K562 (cell line): Measurements from ENCODE around the gene ANKMY2. TPM values are rescaled to one million over a fixed set of nuclear protein-coding genes. Genes with fewer than 3 reads are reported as not detected.
A peak's percentile ranks its signal among the peaks of the same experiment; 100 is the strongest.

ENCODE experiments used
- ATAC-seq: fragments of 200-7000 bp; cut with Tn5 transposase; 3 replicates; pipeline ENCODE4 v1.9.1; 2020; ENCODE audit warnings: moderate library complexity
- BruUV-seq: library from RNA; stranded (reverse); fragments of 400-500 nt; replicated peaks from 2 replicates; lab custom pipeline; 2021; lab: Mats Ljungman, UMichigan
- CTCF ChIA-PET: fragments of 300-600 bp; formaldehyde crosslinking; extraction: SDS; loops from one replicate; lab custom pipeline; 2021; ENCODE audit warnings: low intra/inter-chr PET ratio; lab: Yijun Ruan, JAX
- POLR2A ChIA-PET: fragments of 300-600, 350-650 bp; sonication (Branson Sonifier 250); formaldehyde crosslinking; extraction: SDS; loops from one replicate; lab custom pipeline; 2021; ENCODE audit warnings: antibody characterized with exemption, inconsistent platforms; lab: Yijun Ruan, JAX
- DNase-seq, 4 experiments: peaks; one replicate each; pipeline versions ENCODE4 v3.0.0 to v3.0.0-alpha.2; 2011 to 2018; ENCODE audit warnings: low spot score in 3 of 4, mixed read lengths in 3 of 4; ENCODE audit errors: extremely low read depth in 1 of 4
- FAIRE-seq: peaks from 2 replicates; lab custom pipeline; 2011; peaks lifted over from hg19 to GRCh38; lab: Jason Lieb, UNC
- H2AFZ ChIP-seq: 2 replicates; pipeline ENCODE4 v1.6.0; 2011; ENCODE audit warnings: low read depth, low read length, control low read depth, inconsistent platforms
- H3K27ac ChIP-seq: fragments of 200-600 bp; 3 replicates; pipeline ENCODE4 v1.8.0; 2011; ENCODE audit warnings: low read depth, mild to moderate bottlenecking, control low read depth, inconsistent platforms, low read length, moderate library complexity, mixed read lengths; ENCODE audit errors: extremely low read depth
- H3K27me3 ChIP-seq, 2 experiments: fragments of 300-600 bp in 1 of 2; 2 replicates in 1 of 2; 3 replicates in 1 of 2; pipeline versions ENCODE4 v1.6.0 to v1.8.0; 2011; ENCODE audit warnings: inconsistent platforms in 2 of 2, low read length in 2 of 2, mild to moderate bottlenecking in 1 of 2, mixed read lengths in 1 of 2, moderate library complexity in 1 of 2; ENCODE audit not compliant: control insufficient read depth in 2 of 2, insufficient read depth in 2 of 2
- H3K36me3 ChIP-seq: fragments of 300-600 bp; 3 replicates; pipeline ENCODE4 v1.8.0; 2011; ENCODE audit warnings: mild to moderate bottlenecking, low read length, inconsistent platforms; ENCODE audit not compliant: control insufficient read depth, insufficient read depth
- H3K4me1 ChIP-seq, 2 experiments: fragments of 200-600 bp in 1 of 2; replicated peaks in 1 of 2; 2 replicates in 1 of 2; 3 replicates in 1 of 2; pipeline versions ENCODE4 v1.5.1 to v1.8.0; 2011; ENCODE audit warnings: inconsistent platforms in 2 of 2, low read length in 2 of 2, mild to moderate bottlenecking in 1 of 2, mixed read lengths in 1 of 2, moderate library complexity in 1 of 2; ENCODE audit not compliant: control insufficient read depth in 2 of 2, insufficient read depth in 2 of 2
- H3K4me2 ChIP-seq: 2 replicates; pipeline ENCODE4 v1.6.1; 2011; ENCODE audit warnings: low read length, control low read depth, inconsistent platforms, mixed read lengths; ENCODE audit not compliant: insufficient read depth
- H3K4me3 ChIP-seq: fragments of 200-600 bp; sonication (generic), shearing (Covaris generic); 2 replicates; pipeline ENCODE4 v1.5.1; 2016; ENCODE audit warnings: control low read depth, inconsistent platforms
- H3K79me2 ChIP-seq: fragments of 200-600 bp; 3 replicates; pipeline ENCODE4 v1.8.0; 2011; ENCODE audit warnings: low read length, inconsistent platforms; ENCODE audit not compliant: control insufficient read depth, insufficient read depth
- H3K9ac ChIP-seq, 2 experiments: 2 replicates each; pipeline versions ENCODE4 v1.6.0 to v1.6.1; 2011; ENCODE audit warnings: low read depth in 2 of 2, low read length in 2 of 2, control low read depth in 1 of 2, inconsistent platforms in 1 of 2, mild to moderate bottlenecking in 1 of 2, mixed read lengths in 1 of 2; ENCODE audit not compliant: insufficient read depth in 1 of 2
- H3K9me1 ChIP-seq: one replicate; pipeline ENCODE4 v1.6.0; 2011; ENCODE audit warnings: inconsistent platforms, mild to moderate bottlenecking, low read length, moderate library complexity; ENCODE audit not compliant: control insufficient read depth, insufficient read depth
- H3K9me3 ChIP-seq: replicated peaks from 2 replicates; pipeline ENCODE4 v1.5.1; 2011; ENCODE audit warnings: low read depth, low read length, inconsistent platforms; ENCODE audit not compliant: control insufficient read depth, insufficient read depth
- H4K20me1 ChIP-seq: replicated peaks from 2 replicates; pipeline ENCODE4 v1.6.1; 2011; ENCODE audit warnings: low read length, inconsistent platforms, mixed read lengths; ENCODE audit not compliant: control insufficient read depth, insufficient read depth
- ARID1B ChIP-seq: fragments of 450-650 bp; IDR thresholded peaks from 2 replicates; pipeline ENCODE4 v1.6.1; 2016; ENCODE audit warnings: antibody characterized with exemption, mild to moderate bottlenecking, inconsistent platforms
- CBFA2T2 ChIP-seq: fragments of 450-650 bp; conservative IDR thresholded peaks from 2 replicates; pipeline ENCODE4 v1.6.1; 2017; ENCODE audit warnings: mild to moderate bottlenecking
- CBFA2T3 ChIP-seq: fragments of 450-650 bp; IDR thresholded peaks from 2 replicates; pipeline ENCODE4 v1.6.1; 2017
- SOX6 ChIP-seq: fragments of 450-650 bp; IDR thresholded peaks from 2 replicates; pipeline ENCODE4 v1.6.1; 2014; ENCODE audit warnings: mild to moderate bottlenecking
- TAL1 ChIP-seq: fragments of 450-650 bp; IDR thresholded peaks from 2 replicates; pipeline ENCODE4 v1.6.1; 2016; ENCODE audit warnings: mild to moderate bottlenecking
- TEAD4 ChIP-seq, 2 experiments: sonication (generic) in 1 of 2; formaldehyde crosslinking in 1 of 2; IDR thresholded peaks; 2 replicates each; pipeline versions ENCODE4 v1.6.1 to v1.8.0; 2012 to 2022; ENCODE audit warnings: borderline replicate concordance in 1 of 2, inconsistent platforms in 1 of 2, low read length in 1 of 2, mild to moderate bottlenecking in 1 of 2, missing genetic modification reagents in 1 of 2
- ZNF239 ChIP-seq: fragments of 250-450 bp; sonication (Bioruptor Pico); IDR thresholded peaks from 2 replicates; pipeline ENCODE4 v1.4.0; 2020; ENCODE audit warnings: mild to moderate bottlenecking
- WGBS: fragments of 100-300 bp; shearing (Covaris generic); methylation state at CpG from one replicate; pipeline ENCODE4 v1.1.6; 2016; ENCODE audit warnings: low coverage, mixed read lengths; ENCODE audit not compliant: insufficient coverage; ENCODE audit errors: missing lambda C conversion rate; 5-methylcytosine and 5-hydroxymethylcytosine counted together
- in situ Hi-C: fragments of 300-500 bp; cut with MboI; formaldehyde crosslinking; loops from 4 replicates; pipeline ENCODE4 v1.15.0; 2018; ENCODE audit warnings: inconsistent platforms, mixed read lengths
- intact Hi-C: fragments of 100-400 bp; cut with micrococcal nuclease; formaldehyde crosslinking; loops from 2 replicates; pipeline ENCODE4 v1.14.2; 2022
- polyA plus RNA-seq, 8 experiments: library from polyadenylated mRNA; depleted of rRNA in 4 of 8; stranded (reverse) in 5 of 8; unstranded in 3 of 8; fragments of >200 nt; fragmentation: Nextera tagmentation in 2 of 8; fragmentation: Illumina TruSeq in 1 of 8; extraction: Ambion mirVana in 2 of 8; extraction: Trizol in 1 of 8; gene quantifications; 2 replicates each; pipeline versions ENCODE4 v1.2.1 to v1.2.3, GENCODE V29; 2011 to 2014; ENCODE audit warnings: inconsistent platforms in 1 of 8, missing spikeins in 1 of 8
- total RNA-seq, 7 experiments: library from RNA; depleted of rRNA in 6 of 7; stranded (reverse); fragments of >200 nt in 6 of 7; fragmentation: Illumina TruSeq in 2 of 7; extraction: Trizol in 2 of 7; gene quantifications; 2 replicates each; pipeline versions ENCODE4 v1.2.1 to v1.2.3, GENCODE V29; 2011 to 2021; ENCODE audit warnings: low replicate concordance in 1 of 7
- TF ChIP-seq, protein P1 (sequence below): sonication (generic); formaldehyde crosslinking; IDR thresholded peaks from 2 replicates; pipeline ENCODE4 v1.8.1; 2023; ENCODE audit warnings: mild to moderate bottlenecking, missing genetic modification reagents

Gene ANKMY2
- total and polyA plus RNA-seq, 9 of the 15 experiments (the other 6 are each of a cell fraction or from before 2014, with no cell fraction given): 38.9 to 71.5 (median 48.8) TPM

DNA sequence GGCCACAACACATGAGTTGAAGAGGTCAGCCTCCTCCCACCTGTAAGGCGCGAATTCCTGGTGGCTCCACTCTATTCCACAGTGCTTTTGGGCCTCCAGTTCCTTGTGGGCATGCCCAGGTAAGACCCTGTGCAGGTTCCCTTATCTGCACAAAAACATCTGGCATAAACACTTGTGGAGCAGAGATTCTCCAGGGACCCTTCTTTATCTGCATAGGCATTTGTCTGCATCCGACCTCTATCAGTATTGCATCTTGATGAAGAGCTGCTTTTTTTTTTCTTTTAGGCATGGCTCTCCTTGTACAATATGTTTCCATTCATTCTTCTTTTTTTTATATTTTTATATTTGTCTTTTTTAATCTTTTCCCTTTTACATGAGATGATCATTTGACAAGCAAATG, 58.4 kb downstream of the ANKMY2 start:
- no TSS peak for BruUV-seq
- intact Hi-C loops (no loop called here), in situ Hi-C loops (no loop called here)
- Histone ChIP-seq H3K79me2 (no peaks in the 10 kb centered on the region), H3K27ac (no peak overlapping the region), H3K36me3 (no peaks in the 10 kb centered on the region), H3K4me3 (no peak overlapping the region), H3K9me3 (no peaks in the 10 kb centered on the region), H3K4me2 (no peak overlapping the region), H3K9me1 (no peaks in the 10 kb centered on the region), H4K20me1 (no peaks in the 10 kb centered on the region), H2AFZ (no peak overlapping the region), H3K9ac (no peak overlapping the region), H3K27me3 (no peaks in the 10 kb centered on the region), H3K4me1 (peaks cover 3 to 11% of the 10 kb centered on the region in 2 experiments; a peak in 3 of 5 replicates)
- TF ChIP-seq ARID1B (peak; percentile 44; the same call in 1 of the 2 replicates), CBFA2T2 (peak; percentile 46), SOX6 (0 out of 2 replicates have a peak, but pooled peaks have one; percentile 13), TEAD4 (IDR thresholded peaks at IDR 0.05; ENCODE audit: low read length) (peak; percentile 29; the same call in 1 of the 2 replicates), TEAD4 (CRISPR knock-in tag; IDR thresholded peaks at IDR 0.05; ENCODE audit: borderline replicate concordance) (no peak), TAL1 (peak; percentile 59), ZNF239 (no peak), CBFA2T3 (peak; percentile 68)
- TF ChIP-seq, protein P1, sequence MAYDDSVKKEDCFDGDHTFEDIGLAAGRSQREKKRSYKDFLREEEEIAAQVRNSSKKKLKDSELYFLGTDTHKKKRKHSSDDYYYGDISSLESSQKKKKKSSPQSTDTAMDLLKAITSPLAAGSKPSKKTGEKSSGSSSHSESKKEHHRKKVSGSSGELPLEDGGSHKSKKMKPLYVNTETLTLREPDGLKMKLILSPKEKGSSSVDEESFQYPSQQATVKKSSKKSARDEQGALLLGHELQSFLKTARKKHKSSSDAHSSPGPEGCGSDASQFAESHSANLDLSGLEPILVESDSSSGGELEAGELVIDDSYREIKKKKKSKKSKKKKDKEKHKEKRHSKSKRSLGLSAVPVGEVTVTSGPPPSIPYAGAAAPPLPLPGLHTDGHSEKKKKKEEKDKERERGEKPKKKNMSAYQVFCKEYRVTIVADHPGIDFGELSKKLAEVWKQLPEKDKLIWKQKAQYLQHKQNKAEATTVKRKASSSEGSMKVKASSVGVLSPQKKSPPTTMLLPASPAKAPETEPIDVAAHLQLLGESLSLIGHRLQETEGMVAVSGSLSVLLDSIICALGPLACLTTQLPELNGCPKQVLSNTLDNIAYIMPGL (CRISPR knock-in tag): no peak
- WGBS: 48% methylated on average over 3 of the region's 3 CpGs
- no peak for ATAC-seq
- no peak for FAIRE-seq
- no peak for DNase-seq
- ChIA-PET CTCF (interaction anchor here (0.6 kb wide), 1 partner anchor 24 kb away, joined by 3 read pairs; no protein-coding TSS in a partner anchor), POLR2A (interaction anchor here (1.2 kb wide), 1 partner anchor 12 kb away, joined by 3 read pairs; no protein-coding TSS in a partner anchor)
